Hepatic stellate cell (primary cell): Measurements from ENCODE around the gene KCNQ1OT1.

ENCODE experiments used
- DNase-seq: peaks from one replicate; pipeline ENCODE4 v3.0.0; 2011; ENCODE audit warnings: low spot score

Gene KCNQ1OT1

DNA sequence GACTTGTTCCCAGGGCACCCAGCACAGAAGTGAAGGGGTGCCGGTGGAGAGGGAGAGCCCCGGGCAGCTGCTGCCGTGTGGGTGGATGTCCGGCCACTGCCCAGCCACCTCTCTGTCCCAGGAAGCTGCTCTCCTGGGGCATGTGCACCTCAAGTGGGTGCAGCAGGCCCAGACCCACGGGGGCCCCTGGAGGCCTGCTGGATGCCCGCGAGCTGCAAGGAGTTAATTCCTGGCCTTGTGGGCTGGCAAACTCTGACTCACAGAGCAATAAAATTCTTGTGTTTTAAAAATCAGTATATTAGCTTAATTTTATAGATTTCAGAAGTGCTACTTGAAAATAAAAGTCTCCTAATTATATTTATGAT, 37.4 kb upstream of the KCNQ1OT1 start:
- DNase-seq, result no peak

DNA sequence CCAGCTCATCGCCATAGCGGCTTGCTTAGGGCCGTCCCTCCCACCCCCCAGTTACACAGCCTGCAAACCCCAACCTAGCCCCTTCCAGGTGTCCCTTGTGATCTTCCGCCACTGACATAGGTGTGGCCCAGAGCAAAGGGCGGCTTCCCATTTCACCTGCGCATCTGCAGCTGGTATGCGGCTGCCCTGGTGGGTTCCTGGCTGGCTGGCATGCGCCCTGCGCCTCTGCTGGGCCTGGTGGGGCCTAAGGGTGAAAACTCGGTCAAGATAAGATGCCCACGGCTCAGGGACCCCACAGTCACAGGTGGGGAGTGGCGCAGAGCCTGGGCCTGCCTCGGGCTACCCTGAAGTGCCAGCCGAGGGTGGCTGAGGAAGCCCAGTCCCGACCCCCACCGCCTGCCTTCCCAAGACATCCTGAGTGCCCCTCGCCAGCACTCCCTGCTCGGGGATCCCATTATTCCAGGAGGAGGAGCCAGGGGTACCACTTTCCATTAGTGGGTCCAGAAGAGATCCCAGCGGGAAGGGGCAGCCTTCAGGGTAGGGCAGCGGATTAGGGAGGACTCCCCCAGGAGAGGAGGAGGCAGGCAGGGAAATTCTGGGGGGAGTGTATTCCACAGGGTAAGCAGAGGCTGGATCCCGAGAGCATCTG, 36.9 kb upstream of the KCNQ1OT1 start:
- no peak for DNase-seq

- DNase-seq, result no peak
Observed at GRCh38 chr11:2735053-2735589, 35.3 kb upstream of the KCNQ1OT1 start.

DNA sequence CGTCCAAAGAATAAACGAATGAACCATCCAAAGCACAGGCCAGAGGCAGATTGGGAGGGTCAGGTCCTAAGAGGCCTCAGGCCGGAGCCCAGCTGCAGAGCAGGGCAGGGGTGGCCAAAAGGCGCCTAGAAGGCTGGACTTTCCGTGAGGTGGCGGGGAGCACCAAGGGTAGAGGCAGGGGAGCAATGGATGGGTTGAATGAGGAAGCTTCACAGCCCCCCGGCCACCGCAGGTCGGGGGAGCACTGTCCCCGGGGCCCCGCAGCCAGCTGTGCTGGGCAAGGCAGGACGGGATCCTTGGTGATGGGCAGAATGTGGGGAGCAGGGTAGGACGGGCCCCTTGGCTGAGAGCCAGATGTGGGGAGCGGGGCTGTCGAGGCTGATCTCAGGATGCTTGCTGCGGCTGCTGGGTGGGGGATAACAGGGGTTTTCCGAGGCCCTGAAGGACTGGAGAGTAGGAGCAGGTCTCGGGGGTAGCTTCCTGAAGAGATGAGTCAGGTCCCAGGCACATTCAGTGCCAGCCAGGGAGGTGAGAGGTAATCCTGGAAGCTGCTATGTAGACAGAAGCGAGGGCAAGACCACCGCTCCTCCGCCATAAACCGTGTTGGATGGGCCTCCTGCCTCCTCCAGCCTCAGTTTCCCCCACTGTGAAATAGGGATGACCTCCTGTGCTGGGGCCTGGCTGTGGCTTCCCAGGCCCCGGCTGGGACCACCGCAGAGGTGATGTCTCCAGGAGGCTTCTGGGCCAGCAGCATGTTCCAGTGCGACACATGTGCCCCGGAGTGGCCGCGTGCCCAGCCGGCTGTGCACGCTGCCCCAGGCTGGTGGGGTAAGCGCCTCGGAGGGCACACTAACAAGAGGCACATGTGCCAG, 34.6 kb upstream of the KCNQ1OT1 start:
- DNase-seq, result no peak

DNA sequence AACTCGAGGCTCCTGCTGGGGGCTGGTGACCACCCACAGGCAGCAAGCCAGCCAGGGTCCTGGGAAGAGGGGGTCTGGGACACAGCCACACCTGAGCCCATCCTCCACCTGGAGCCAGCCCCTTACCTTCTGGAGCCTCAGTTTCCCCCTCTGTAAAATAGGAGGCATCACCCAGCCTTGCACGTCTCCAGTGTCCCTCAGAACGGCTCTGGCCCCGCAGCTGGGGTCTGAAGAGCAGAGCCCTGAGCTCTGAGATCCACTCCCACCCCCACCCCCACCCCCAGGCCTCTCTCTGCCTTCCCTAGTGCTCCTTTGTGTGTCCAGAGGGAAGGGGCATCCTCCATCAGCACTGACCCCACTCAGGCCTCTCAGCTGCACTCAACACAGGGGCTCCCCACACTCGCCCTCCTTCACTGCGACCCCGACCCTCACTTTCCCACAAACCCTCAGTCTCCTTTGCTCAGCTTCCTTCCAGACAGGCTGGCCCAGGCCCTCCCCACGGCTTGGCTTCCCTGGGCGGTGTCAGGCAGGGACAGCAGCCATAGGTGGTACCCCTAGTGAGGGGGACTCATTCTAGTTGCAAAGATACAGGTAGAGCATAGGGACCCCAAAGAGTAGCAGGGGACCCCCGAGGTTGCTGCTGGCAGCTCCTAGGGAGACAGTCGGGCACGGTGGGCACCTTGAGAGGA, 33.3 kb upstream of the KCNQ1OT1 start:
- no peak for DNase-seq

- no peak for DNase-seq
Observed at GRCh38 chr11:2732261-2732939, 32.6 kb upstream of the KCNQ1OT1 start.

GRCh38 chr11:2731130-2732125, 31.6 kb upstream of the KCNQ1OT1 start:
- no peak for DNase-seq

DNA sequence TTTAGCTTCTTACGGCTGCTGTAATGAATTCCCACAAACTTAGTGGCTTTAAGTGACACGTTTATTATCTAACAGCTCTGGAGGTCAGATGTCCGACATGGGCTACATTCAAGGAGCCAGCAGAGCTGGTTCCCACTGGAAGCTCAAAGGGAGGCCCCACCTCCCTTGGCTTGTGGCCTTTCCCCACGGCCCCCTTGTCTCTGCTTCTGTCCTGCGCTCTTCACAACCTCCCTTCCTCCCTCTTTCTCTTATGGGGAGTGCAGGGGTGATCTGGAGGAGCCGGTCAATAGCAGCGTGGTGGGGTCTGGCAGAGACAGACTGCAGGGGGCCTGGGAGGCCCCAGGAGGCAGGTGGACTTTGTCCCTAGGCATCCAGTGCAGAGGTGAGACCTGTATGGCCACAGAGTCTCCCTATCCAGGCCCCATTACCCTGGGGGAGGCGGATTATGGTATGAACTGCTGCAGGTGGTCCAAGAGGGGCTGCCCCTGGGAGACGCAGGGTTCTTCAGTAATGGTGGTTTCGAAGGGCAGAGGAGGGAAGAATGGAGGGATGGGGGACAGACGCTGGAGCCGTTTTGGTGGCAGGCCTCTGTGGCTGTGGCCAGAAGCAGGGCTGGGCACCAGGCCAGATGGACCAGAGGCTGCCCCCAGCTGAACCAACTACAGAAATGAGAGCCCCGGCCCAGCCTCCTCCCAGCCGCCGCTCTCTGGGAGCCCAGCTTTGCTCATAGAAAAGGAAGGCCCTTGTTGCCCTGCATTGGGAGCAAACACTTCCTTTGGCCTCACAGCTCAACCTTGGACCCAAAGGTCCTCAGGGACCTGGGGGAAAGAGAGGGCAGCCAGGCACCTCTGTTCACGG, 30.7 kb upstream of the KCNQ1OT1 start:
- no peak for DNase-seq

- DNase-seq, result no peak
Observed at GRCh38 chr11:2729841-2730240, 30.0 kb upstream of the KCNQ1OT1 start.

- DNase-seq, result no peak
Observed at GRCh38 chr11:2728663-2729332, 29.0 kb upstream of the KCNQ1OT1 start.

DNA sequence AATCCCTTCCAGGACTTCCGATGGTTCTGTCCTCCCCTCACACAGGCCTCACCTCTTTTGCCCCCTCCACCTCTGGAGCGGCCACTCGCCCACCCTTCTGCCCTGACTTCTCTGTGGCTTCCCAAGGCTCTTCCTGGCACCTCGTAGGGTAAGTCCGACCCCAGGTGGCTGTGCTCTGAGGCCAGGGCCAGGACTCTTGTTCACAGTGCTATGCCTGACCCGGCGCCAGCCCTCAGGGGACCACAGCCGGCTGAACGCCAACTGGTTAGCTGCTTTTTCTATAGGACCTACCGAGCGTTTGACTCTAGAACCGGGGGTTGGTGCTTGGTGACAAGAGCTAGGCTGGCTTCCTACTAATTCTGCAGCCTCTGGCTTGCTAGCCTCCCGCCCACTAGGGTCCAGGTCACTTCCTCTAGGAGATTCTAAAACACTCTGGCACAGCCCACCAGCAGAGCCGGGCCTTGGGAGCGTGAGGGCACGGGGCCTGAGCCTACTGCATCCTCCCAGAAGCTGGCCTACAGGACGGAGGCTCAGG, 28.4 kb upstream of the KCNQ1OT1 start:
- no peak for DNase-seq

GRCh38 chr11:2726964-2727363, 27.2 kb upstream of the KCNQ1OT1 start:
- no peak for DNase-seq

DNA sequence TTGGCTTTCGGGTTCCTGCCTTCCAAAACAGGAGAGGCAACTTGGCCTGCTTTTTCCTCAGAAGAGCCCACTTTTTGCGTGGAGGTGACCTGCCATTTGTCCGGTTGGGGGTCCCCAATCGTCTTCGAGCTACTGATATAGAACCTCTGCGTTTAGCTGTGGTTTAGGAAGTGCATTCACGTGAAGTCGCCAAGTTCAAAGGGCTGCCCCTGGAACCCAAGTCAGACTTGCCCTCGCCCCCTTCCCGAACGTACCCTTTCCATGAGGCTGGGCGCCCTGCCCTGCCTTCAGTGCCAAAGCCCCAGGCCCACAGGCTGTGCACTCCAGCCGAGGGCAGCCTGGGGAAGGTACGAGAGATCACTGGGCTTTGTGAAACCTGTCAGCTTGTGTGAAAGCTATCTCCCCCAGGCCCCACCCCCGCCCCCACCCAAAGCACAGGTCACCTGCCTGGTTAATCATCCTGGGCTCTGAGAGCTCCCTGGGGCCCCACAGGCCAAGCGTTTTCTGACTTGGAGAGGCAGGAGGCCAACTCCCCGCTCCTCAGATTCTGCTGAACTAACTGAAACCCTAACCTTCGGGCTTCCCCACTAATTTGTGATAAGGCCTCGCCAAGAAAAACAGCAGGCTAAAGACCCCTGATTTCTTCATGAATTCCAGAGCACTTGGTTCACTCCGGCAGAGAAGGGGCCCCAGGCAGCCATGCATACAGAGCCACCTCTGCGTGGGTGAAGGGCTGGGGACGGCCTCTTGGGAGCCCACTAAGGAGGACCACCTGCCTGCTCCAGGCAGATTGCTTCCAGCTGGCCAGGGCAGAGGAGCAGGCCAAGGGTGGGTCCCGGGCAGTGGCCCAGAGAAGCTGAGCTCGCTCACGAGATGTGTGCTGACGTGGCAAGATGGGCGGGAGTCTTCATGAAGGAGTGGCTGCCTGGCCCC, 25.8 kb upstream of the KCNQ1OT1 start:
- no peak for DNase-seq

DNA sequence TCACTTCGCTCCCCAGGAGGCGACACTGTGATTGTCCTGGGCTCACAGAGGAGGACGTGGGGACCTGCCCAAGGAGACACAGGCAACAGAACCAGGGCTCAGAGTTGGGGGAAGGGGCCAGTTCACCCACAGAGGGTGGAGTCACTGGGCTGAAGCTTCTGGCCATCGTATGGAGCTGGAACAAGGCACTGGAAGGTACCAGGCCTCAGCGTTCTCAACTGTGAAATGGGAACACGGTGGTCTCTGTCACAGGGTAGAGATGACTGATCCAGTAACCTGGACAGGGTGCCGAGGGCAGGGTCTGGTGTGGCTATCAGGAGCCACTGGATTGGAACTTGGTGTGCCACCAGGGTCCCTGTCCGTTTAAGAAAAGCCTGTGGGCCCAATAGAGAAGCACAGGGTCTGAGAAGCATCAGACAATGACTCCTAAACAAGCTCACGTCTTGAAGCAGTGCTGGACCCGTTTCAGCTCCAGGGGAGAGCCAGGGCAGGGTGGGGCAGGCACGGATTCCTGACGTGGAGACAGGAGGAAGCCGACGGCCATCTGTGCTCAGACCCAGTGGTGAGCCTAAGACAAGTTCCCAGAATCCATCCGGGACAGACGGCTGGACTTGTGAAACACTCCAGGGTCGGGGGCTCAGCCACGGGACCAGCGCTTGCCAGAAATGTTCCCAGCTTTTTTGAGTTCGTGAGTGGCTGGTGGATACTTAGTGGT, 25.0 kb upstream of the KCNQ1OT1 start:
- no peak for DNase-seq

DNA sequence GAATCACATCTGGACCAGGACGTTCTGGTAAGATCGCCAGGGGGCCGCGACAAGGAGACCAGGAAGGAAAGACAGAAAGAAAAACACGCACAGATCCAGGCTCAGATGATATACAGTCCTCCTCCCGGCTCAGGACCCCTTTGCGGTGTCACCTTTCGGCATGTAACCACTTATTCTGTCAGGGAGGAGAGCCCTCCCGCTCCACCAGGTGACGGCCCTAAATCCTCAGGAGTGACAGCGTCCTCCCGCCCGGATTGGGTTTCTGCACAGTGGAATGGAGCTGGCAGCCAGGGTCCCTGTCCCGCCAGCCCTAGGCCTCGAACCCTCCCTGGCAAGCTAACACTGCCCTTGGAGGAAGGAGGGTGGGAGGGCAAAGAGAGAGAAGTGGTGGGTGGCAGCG, 24.3 kb upstream of the KCNQ1OT1 start:
- DNase-seq, result no peak

GRCh38 chr11:2722955-2723354, 23.2 kb upstream of the KCNQ1OT1 start:
- DNase-seq, result no peak

- DNase-seq, result no peak
Observed at GRCh38 chr11:2721210-2721916, 21.6 kb upstream of the KCNQ1OT1 start.
